HL-60 (cell line): ENCODE data around the gene FHIT.

ENCODE experiments used
- DNase-seq, 2 experiments: peaks; one replicate each; pipeline ENCODE4 v3.0.0-alpha.2; 2010 to 2020; ENCODE audit warnings: low read depth in 1 of 2, low spot score in 1 of 2
- H3K27ac ChIP-seq: fragments of 250-450 bp; sonication (Bioruptor Pico); replicated peaks from 2 replicates; pipeline ENCODE4 v1.5.1; 2020; ENCODE audit warnings: mild to moderate bottlenecking, moderate library complexity
- H3K27me3 ChIP-seq: fragments of 250-450 bp; sonication (Bioruptor Pico); 2 replicates; pipeline ENCODE4 v1.5.1; 2021; ENCODE audit warnings: mild to moderate bottlenecking, moderate library complexity; ENCODE audit not compliant: insufficient read depth, poor library complexity, severe bottlenecking
- H3K4me3 ChIP-seq: replicated peaks from 2 replicates; pipeline ENCODE4 v1.5.1; 2011; ENCODE audit warnings: mild to moderate bottlenecking, control low read depth, low read length; ENCODE audit not compliant: insufficient read depth
- GABPA ChIP-seq: IDR thresholded peaks from 2 replicates; pipeline ENCODE4 v1.6.1; 2012; ENCODE audit warnings: low read depth
- POLR2AphosphoS5 ChIP-seq: IDR thresholded peaks from 2 replicates; pipeline ENCODE4 v1.6.1; 2012; ENCODE audit warnings: low read depth
- SPI1 ChIP-seq: IDR thresholded peaks from 2 replicates; pipeline ENCODE4 v1.6.1; 2012; ENCODE audit warnings: low read depth, mild to moderate bottlenecking, borderline replicate concordance
- TF ChIP-seq, protein P1 (sequence below): IDR thresholded peaks from 2 replicates; pipeline ENCODE4 v1.6.1; 2012; ENCODE audit warnings: low read depth; ENCODE audit not compliant: insufficient replicate concordance
- TF ChIP-seq, protein P2 (sequence below): IDR thresholded peaks from one replicate; pipeline ENCODE4 v1.5.1; 2011; ENCODE audit warnings: low read length, control low read depth, inconsistent platforms; ENCODE audit not compliant: insufficient read depth

Gene FHIT

DNA sequence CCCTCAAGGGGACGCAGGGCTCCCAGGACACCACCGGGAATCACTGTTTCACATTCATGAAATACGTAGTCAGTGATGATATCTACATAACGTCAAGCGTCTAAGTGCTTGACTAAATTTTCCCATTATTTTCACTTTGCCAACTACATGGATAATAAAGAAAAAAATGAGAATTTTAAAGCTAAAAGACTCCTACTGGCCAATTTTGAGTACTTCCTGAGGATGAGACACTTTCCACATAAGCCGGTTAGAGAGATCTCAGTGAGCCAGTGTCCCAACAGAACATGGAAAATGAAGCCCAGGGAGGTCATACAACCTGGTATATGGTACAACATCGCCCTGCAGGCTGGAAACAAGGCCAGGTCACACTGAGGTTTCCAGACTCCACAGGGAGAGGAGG, 928.1 kb downstream of the FHIT start:
- no peak for DNase-seq
- Histone ChIP-seq H3K4me3 (no peak overlapping the region), H3K27ac (no peak overlapping the region), H3K27me3 (no peaks in the 10 kb centered on the region)
- TF ChIP-seq SPI1 (no peak), GABPA (no peak), POLR2AphosphoS5 (no peak)
- TF ChIP-seq, protein P1, sequence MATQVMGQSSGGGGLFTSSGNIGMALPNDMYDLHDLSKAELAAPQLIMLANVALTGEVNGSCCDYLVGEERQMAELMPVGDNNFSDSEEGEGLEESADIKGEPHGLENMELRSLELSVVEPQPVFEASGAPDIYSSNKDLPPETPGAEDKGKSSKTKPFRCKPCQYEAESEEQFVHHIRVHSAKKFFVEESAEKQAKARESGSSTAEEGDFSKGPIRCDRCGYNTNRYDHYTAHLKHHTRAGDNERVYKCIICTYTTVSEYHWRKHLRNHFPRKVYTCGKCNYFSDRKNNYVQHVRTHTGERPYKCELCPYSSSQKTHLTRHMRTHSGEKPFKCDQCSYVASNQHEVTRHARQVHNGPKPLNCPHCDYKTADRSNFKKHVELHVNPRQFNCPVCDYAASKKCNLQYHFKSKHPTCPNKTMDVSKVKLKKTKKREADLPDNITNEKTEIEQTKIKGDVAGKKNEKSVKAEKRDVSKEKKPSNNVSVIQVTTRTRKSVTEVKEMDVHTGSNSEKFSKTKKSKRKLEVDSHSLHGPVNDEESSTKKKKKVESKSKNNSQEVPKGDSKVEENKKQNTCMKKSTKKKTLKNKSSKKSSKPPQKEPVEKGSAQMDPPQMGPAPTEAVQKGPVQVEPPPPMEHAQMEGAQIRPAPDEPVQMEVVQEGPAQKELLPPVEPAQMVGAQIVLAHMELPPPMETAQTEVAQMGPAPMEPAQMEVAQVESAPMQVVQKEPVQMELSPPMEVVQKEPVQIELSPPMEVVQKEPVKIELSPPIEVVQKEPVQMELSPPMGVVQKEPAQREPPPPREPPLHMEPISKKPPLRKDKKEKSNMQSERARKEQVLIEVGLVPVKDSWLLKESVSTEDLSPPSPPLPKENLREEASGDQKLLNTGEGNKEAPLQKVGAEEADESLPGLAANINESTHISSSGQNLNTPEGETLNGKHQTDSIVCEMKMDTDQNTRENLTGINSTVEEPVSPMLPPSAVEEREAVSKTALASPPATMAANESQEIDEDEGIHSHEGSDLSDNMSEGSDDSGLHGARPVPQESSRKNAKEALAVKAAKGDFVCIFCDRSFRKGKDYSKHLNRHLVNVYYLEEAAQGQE: no peak
- TF ChIP-seq, protein P2, sequence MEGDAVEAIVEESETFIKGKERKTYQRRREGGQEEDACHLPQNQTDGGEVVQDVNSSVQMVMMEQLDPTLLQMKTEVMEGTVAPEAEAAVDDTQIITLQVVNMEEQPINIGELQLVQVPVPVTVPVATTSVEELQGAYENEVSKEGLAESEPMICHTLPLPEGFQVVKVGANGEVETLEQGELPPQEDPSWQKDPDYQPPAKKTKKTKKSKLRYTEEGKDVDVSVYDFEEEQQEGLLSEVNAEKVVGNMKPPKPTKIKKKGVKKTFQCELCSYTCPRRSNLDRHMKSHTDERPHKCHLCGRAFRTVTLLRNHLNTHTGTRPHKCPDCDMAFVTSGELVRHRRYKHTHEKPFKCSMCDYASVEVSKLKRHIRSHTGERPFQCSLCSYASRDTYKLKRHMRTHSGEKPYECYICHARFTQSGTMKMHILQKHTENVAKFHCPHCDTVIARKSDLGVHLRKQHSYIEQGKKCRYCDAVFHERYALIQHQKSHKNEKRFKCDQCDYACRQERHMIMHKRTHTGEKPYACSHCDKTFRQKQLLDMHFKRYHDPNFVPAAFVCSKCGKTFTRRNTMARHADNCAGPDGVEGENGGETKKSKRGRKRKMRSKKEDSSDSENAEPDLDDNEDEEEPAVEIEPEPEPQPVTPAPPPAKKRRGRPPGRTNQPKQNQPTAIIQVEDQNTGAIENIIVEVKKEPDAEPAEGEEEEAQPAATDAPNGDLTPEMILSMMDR: no peak

DNA sequence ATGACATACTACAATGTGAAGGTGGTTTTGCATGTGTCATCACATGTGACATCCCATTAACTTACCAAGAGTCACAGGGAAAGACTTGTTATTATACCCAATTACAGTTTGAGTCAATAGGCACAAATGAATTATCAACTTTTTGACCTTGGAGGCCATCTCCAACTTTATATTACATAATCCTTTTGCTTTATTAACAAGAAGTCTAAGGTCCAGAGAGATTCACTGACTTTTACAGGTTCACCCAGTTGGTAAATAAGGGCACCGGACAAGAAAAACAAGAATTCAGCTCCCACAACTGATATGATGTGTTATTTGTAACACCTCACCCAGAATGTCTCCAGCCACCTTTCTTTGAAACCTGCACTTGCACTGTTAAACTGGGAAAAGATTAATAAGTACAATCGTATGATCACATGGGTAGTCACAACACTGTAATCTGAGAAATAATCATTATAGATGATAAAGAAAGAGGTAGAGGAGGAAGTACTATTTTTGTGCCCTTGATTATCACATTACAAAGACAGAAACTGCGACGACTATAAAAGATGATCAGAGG, 928.9 kb downstream of the FHIT start:
- Histone ChIP-seq H3K27me3 (no peaks in the 10 kb centered on the region), H3K4me3 (no peak overlapping the region), H3K27ac (no peak overlapping the region)
- TF ChIP-seq SPI1: no peak
- TF ChIP-seq GABPA: no peak
- TF ChIP-seq, protein P1: no peak
- no peak for TF ChIP-seq POLR2AphosphoS5
- TF ChIP-seq, protein P2: no peak
- DNase-seq: no peak

DNA sequence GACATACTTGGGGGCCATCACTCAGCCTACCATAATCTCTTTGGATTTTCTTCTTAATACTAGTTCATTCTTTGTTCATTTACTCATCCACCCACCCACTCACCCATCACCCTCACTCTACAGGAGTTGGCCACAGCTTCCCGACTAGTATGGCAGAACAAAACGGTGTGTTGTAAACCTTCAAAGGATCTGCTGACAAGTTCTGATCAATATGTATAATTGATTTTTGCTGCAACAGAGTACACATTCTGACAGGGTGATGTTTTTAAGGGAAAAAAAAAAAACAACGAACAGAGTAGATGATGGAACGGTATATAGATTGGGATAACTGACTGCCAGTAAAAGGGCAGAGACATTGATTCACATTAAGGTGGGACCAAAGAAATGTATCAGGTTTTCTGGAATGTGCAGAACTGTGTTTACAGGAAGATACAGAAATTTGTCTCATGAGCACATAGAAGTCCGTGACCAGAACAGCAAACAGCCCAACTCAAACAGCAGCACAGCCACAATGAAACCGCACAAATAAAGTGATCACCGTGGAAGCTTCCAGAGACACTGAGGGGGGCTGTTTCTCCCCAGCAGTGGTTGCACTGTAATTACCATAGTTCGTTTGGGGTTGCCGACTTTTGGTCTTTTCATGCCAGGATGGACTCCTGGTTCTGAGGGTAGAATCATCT, 931.9 kb downstream of the FHIT start:
- DNase-seq: no peak
- H3K27me3 ChIP-seq: no peaks in the 10 kb centered on the region
- no peak overlapping the region for H3K27ac ChIP-seq
- TF ChIP-seq POLR2AphosphoS5 (no peak), GABPA (no peak), SPI1 (no peak)
- TF ChIP-seq, protein P1: no peak
- TF ChIP-seq, protein P2: no peak
- H3K4me3 ChIP-seq: no peak overlapping the region
